ENCODE data around the gene MAP7.

- TF ChIP-seq POLR2A (IDR thresholded peaks at IDR 0.05), result no peak
- TF ChIP-seq CTCF (IDR thresholded peaks at IDR 0.05 in 8 of 11, conservative IDR thresholded peaks at IDR 0.05 in 3 of 11), result no peak
- no peak for TF ChIP-seq POLR2AphosphoS5 (IDR thresholded peaks at IDR 0.05)
Measured at GRCh38 chr6:136335736-136336363, 214.4 kb downstream of the MAP7 start.
